K562 (cell line): ENCODE measurements around the gene UCP1. TPM values are rescaled to one million over a fixed set of nuclear protein-coding genes. Genes with fewer than 3 reads are reported as not detected.

Source experiments
- ATAC-seq: fragments of 200-7000 bp; cut with Tn5 transposase; 3 replicates; pipeline ENCODE4 v1.9.1; 2020; ENCODE audit warnings: moderate library complexity
- BruUV-seq: library from RNA; stranded (reverse); fragments of 400-500 nt; replicated peaks from 2 replicates; lab custom pipeline; 2021; lab: Mats Ljungman, UMichigan
- CTCF ChIA-PET: fragments of 300-600 bp; formaldehyde crosslinking; extraction: SDS; loops from one replicate; lab custom pipeline; 2021; ENCODE audit warnings: low intra/inter-chr PET ratio; lab: Yijun Ruan, JAX
- POLR2A ChIA-PET: fragments of 300-600, 350-650 bp; sonication (Branson Sonifier 250); formaldehyde crosslinking; extraction: SDS; loops from one replicate; lab custom pipeline; 2021; ENCODE audit warnings: antibody characterized with exemption, inconsistent platforms; lab: Yijun Ruan, JAX
- DNase-seq, 4 experiments: peaks; one replicate each; pipeline versions ENCODE4 v3.0.0 to v3.0.0-alpha.2; 2011 to 2018; ENCODE audit warnings: low spot score in 3 of 4, mixed read lengths in 3 of 4; ENCODE audit errors: extremely low read depth in 1 of 4
- FAIRE-seq: peaks from 2 replicates; lab custom pipeline; 2011; peaks lifted over from hg19 to GRCh38; lab: Jason Lieb, UNC
- H2AFZ ChIP-seq: 2 replicates; pipeline ENCODE4 v1.6.0; 2011; ENCODE audit warnings: low read depth, low read length, control low read depth, inconsistent platforms
- H3K27ac ChIP-seq: fragments of 200-600 bp; 3 replicates; pipeline ENCODE4 v1.8.0; 2011; ENCODE audit warnings: low read depth, mild to moderate bottlenecking, control low read depth, inconsistent platforms, low read length, moderate library complexity, mixed read lengths; ENCODE audit errors: extremely low read depth
- H3K27me3 ChIP-seq, 2 experiments: fragments of 300-600 bp in 1 of 2; 2 replicates in 1 of 2; 3 replicates in 1 of 2; pipeline versions ENCODE4 v1.6.0 to v1.8.0; 2011; ENCODE audit warnings: inconsistent platforms in 2 of 2, low read length in 2 of 2, mild to moderate bottlenecking in 1 of 2, mixed read lengths in 1 of 2, moderate library complexity in 1 of 2; ENCODE audit not compliant: control insufficient read depth in 2 of 2, insufficient read depth in 2 of 2
- H3K36me3 ChIP-seq: fragments of 300-600 bp; 3 replicates; pipeline ENCODE4 v1.8.0; 2011; ENCODE audit warnings: mild to moderate bottlenecking, low read length, inconsistent platforms; ENCODE audit not compliant: control insufficient read depth, insufficient read depth
- H3K4me1 ChIP-seq, 2 experiments: fragments of 200-600 bp in 1 of 2; replicated peaks in 1 of 2; 2 replicates in 1 of 2; 3 replicates in 1 of 2; pipeline versions ENCODE4 v1.5.1 to v1.8.0; 2011; ENCODE audit warnings: inconsistent platforms in 2 of 2, low read length in 2 of 2, mild to moderate bottlenecking in 1 of 2, mixed read lengths in 1 of 2, moderate library complexity in 1 of 2; ENCODE audit not compliant: control insufficient read depth in 2 of 2, insufficient read depth in 2 of 2
- H3K4me2 ChIP-seq: 2 replicates; pipeline ENCODE4 v1.6.1; 2011; ENCODE audit warnings: low read length, control low read depth, inconsistent platforms, mixed read lengths; ENCODE audit not compliant: insufficient read depth
- H3K4me3 ChIP-seq: fragments of 200-600 bp; sonication (generic), shearing (Covaris generic); 2 replicates; pipeline ENCODE4 v1.5.1; 2016; ENCODE audit warnings: control low read depth, inconsistent platforms
- H3K79me2 ChIP-seq: fragments of 200-600 bp; 3 replicates; pipeline ENCODE4 v1.8.0; 2011; ENCODE audit warnings: low read length, inconsistent platforms; ENCODE audit not compliant: control insufficient read depth, insufficient read depth
- H3K9ac ChIP-seq, 2 experiments: 2 replicates each; pipeline versions ENCODE4 v1.6.0 to v1.6.1; 2011; ENCODE audit warnings: low read depth in 2 of 2, low read length in 2 of 2, control low read depth in 1 of 2, inconsistent platforms in 1 of 2, mild to moderate bottlenecking in 1 of 2, mixed read lengths in 1 of 2; ENCODE audit not compliant: insufficient read depth in 1 of 2
- H3K9me1 ChIP-seq: one replicate; pipeline ENCODE4 v1.6.0; 2011; ENCODE audit warnings: inconsistent platforms, mild to moderate bottlenecking, low read length, moderate library complexity; ENCODE audit not compliant: control insufficient read depth, insufficient read depth
- H3K9me3 ChIP-seq: replicated peaks from 2 replicates; pipeline ENCODE4 v1.5.1; 2011; ENCODE audit warnings: low read depth, low read length, inconsistent platforms; ENCODE audit not compliant: control insufficient read depth, insufficient read depth
- H4K20me1 ChIP-seq: replicated peaks from 2 replicates; pipeline ENCODE4 v1.6.1; 2011; ENCODE audit warnings: low read length, inconsistent platforms, mixed read lengths; ENCODE audit not compliant: control insufficient read depth, insufficient read depth
- IRF2 ChIP-seq: sonication (generic); formaldehyde crosslinking; IDR thresholded peaks from 2 replicates; pipeline ENCODE4 v1.8.1; 2022; ENCODE audit warnings: mild to moderate bottlenecking, missing genetic modification reagents
- RAD51 ChIP-seq: fragments of 450-650 bp; IDR thresholded peaks from 2 replicates; pipeline ENCODE4 v1.7.1; 2016; ENCODE audit warnings: low read depth, mild to moderate bottlenecking, borderline replicate concordance
- SMAD3 ChIP-seq: fragments of 450-650 bp; formaldehyde crosslinking; conservative IDR thresholded peaks from 2 replicates; pipeline ENCODE4 v1.4.0; 2020; ENCODE audit warnings: mild to moderate bottlenecking
- TGIF2 ChIP-seq: sonication (generic); formaldehyde crosslinking; IDR thresholded peaks from 2 replicates; pipeline ENCODE4 v1.8.1; 2022; ENCODE audit warnings: mild to moderate bottlenecking, missing genetic modification reagents, moderate library complexity
- WGBS: fragments of 100-300 bp; shearing (Covaris generic); methylation state at CpG from one replicate; pipeline ENCODE4 v1.1.6; 2016; ENCODE audit warnings: low coverage, mixed read lengths; ENCODE audit not compliant: insufficient coverage; ENCODE audit errors: missing lambda C conversion rate; 5-methylcytosine and 5-hydroxymethylcytosine counted together
- in situ Hi-C: fragments of 300-500 bp; cut with MboI; formaldehyde crosslinking; loops from 4 replicates; pipeline ENCODE4 v1.15.0; 2018; ENCODE audit warnings: inconsistent platforms, mixed read lengths
- intact Hi-C: fragments of 100-400 bp; cut with micrococcal nuclease; formaldehyde crosslinking; loops from 2 replicates; pipeline ENCODE4 v1.14.2; 2022
- polyA plus RNA-seq, 8 experiments: library from polyadenylated mRNA; depleted of rRNA in 4 of 8; stranded (reverse) in 5 of 8; unstranded in 3 of 8; fragments of >200 nt; fragmentation: Nextera tagmentation in 2 of 8; fragmentation: Illumina TruSeq in 1 of 8; extraction: Ambion mirVana in 2 of 8; extraction: Trizol in 1 of 8; gene quantifications; 2 replicates each; pipeline versions ENCODE4 v1.2.1 to v1.2.3, GENCODE V29; 2011 to 2014; ENCODE audit warnings: inconsistent platforms in 1 of 8, missing spikeins in 1 of 8
- total RNA-seq, 7 experiments: library from RNA; depleted of rRNA in 6 of 7; stranded (reverse); fragments of >200 nt in 6 of 7; fragmentation: Illumina TruSeq in 2 of 7; extraction: Trizol in 2 of 7; gene quantifications; 2 replicates each; pipeline versions ENCODE4 v1.2.1 to v1.2.3, GENCODE V29; 2011 to 2021; ENCODE audit warnings: low replicate concordance in 1 of 7
- TF ChIP-seq, protein P1 (sequence below), 3 experiments: IDR thresholded peaks in 2 of 3; conservative IDR thresholded peaks in 1 of 3; 2 replicates each; pipeline ENCODE4 v1.5.1; 2011 to 2012; ENCODE audit warnings: low read length in 3 of 3, mild to moderate bottlenecking in 3 of 3, control low read depth in 2 of 3, improper control_type of control experiment in 1 of 3, inconsistent platforms in 1 of 3, low read depth in 1 of 3, mixed read lengths in 1 of 3, moderate library complexity in 1 of 3; ENCODE audit not compliant: insufficient read depth in 2 of 3
- TF ChIP-seq, protein P2 (sequence below): IDR thresholded peaks from 2 replicates; pipeline ENCODE4 v1.6.1; 2011; ENCODE audit not compliant: insufficient read length; ENCODE audit errors: extremely low read depth

UCP1 gene
- total and polyA plus RNA-seq, 9 of the 15 experiments (the other 6 are each of a cell fraction or from before 2014, with no cell fraction given), result not detected

DNA sequence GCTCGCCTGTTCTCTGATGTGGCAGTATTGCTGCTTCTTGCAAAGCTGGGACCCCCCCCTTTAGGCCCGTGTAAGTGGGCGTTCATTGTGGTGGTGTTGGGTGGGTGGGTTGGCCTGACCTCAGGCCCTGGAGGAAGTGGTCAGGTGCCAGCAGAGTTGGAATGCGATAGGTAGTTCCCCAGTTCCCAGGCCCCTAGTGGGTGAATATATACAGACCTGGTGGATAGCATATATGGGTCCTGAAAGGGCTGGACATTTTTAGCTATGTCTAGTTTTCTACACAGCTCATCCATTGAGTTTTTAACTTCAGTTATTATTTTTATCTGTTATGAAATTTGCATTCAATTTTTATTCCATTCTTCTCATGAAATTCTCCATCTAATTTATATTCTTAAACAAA is 35.8 kb upstream of the UCP1 start:
- no peak for FAIRE-seq
- intact Hi-C loops, result no loop called here
- Histone ChIP-seq H3K4me3 (no peak overlapping the region), H3K27me3 (peaks cover 7 to 23% of the 10 kb centered on the region in 2 experiments; a peak in 3 of 5 replicates), H3K4me2 (no peak overlapping the region), H2AFZ (no peak overlapping the region), H3K9ac (no peak overlapping the region), H3K36me3 (no peaks in the 10 kb centered on the region), H3K9me1 (no peaks in the 10 kb centered on the region), H3K4me1 (no peaks in the 10 kb centered on the region), H3K27ac (no peak overlapping the region; the same call in 2 of the 3 replicates), H4K20me1 (no peaks in the 10 kb centered on the region), H3K79me2 (no peaks in the 10 kb centered on the region), H3K9me3 (no peaks in the 10 kb centered on the region)
- BruUV-seq, result no TSS peak
- ChIA-PET CTCF (no interaction called here), POLR2A (no interaction called here)
- TF ChIP-seq, protein P1, sequence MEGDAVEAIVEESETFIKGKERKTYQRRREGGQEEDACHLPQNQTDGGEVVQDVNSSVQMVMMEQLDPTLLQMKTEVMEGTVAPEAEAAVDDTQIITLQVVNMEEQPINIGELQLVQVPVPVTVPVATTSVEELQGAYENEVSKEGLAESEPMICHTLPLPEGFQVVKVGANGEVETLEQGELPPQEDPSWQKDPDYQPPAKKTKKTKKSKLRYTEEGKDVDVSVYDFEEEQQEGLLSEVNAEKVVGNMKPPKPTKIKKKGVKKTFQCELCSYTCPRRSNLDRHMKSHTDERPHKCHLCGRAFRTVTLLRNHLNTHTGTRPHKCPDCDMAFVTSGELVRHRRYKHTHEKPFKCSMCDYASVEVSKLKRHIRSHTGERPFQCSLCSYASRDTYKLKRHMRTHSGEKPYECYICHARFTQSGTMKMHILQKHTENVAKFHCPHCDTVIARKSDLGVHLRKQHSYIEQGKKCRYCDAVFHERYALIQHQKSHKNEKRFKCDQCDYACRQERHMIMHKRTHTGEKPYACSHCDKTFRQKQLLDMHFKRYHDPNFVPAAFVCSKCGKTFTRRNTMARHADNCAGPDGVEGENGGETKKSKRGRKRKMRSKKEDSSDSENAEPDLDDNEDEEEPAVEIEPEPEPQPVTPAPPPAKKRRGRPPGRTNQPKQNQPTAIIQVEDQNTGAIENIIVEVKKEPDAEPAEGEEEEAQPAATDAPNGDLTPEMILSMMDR (IDR thresholded peaks at IDR 0.05 in 2 of 3, conservative IDR thresholded peaks at IDR 0.05 in 1 of 3; ENCODE audit: insufficient read depth in 2 of 3, low read depth in 1 of 3, low read length in 3 of 3), result 0 out of 6 replicates have a peak, but pooled peaks of 1 of the 3 experiments have one; percentile 3
- TF ChIP-seq SMAD3 (CRISPR knock-in tag) (no peak), IRF2 (CRISPR knock-in tag) (no peak)
- WGBS, result 5% methylated on average over 4 of the region's 4 CpGs
- in situ Hi-C loops, result no loop called here
- no peak for DNase-seq
- ATAC-seq, result peak; percentile 56; the same call in 1 of the 3 replicates

DNA sequence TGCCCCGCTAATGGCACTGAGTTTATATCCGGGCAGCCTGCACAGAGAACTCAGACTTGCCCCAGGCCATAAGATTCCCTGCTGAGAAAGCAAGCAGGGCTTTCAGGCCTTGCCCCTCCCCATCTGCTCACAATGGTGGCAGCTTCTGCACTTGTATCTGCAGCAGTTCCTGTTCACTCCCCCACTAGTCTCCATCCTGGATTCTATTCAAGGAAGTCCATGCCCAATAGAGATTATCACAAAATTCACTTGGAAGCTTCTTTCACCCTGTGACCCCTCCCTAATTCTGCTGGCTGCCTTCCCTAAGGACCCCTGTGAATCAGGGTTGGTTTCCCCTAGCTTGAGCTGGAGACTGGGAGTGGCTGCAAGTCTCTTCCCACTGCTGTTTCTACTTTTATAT is 34.5 kb upstream of the UCP1 start:
- Histone ChIP-seq H3K9me3 (no peaks in the 10 kb centered on the region), H3K9ac (no peak overlapping the region), H3K36me3 (no peaks in the 10 kb centered on the region), H3K4me1 (no peaks in the 10 kb centered on the region), H3K27ac (no peak overlapping the region), H3K79me2 (no peaks in the 10 kb centered on the region), H3K4me2 (no peak overlapping the region), H3K4me3 (no peak overlapping the region), H4K20me1 (no peaks in the 10 kb centered on the region), H3K27me3 (peaks cover 7 to 23% of the 10 kb centered on the region in 2 experiments; a peak in 3 of 5 replicates), H3K9me1 (no peaks in the 10 kb centered on the region), H2AFZ (no peak overlapping the region)
- no TSS peak for BruUV-seq
- FAIRE-seq (no peak), DNase-seq (no peak), ATAC-seq (no peak)
- in situ Hi-C loops (no loop called here), intact Hi-C loops (no loop called here)
- 0% methylated on average over 2 of the region's 2 CpGs for WGBS
- ChIA-PET POLR2A (interaction anchor here (0.5 kb wide), 1 partner anchor 51 kb away, joined by 3 read pairs; no protein-coding TSS in a partner anchor), CTCF (no interaction called here)
- TF ChIP-seq RAD51 (no peak), TGIF2 (CRISPR knock-in tag) (no peak)
- TF ChIP-seq, protein P2, sequence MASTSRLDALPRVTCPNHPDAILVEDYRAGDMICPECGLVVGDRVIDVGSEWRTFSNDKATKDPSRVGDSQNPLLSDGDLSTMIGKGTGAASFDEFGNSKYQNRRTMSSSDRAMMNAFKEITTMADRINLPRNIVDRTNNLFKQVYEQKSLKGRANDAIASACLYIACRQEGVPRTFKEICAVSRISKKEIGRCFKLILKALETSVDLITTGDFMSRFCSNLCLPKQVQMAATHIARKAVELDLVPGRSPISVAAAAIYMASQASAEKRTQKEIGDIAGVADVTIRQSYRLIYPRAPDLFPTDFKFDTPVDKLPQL, result no peak
